NCI-H82 treated with DMSO at 0.1 percent for 48 hours (cell line): ENCODE results near the gene IVL.

Experiments used
- DNase-seq: peaks from one replicate; lab custom pipeline; 2025; ENCODE audit not compliant: unreplicated experiment; lab: John Stamatoyannopoulos, UW

IVL gene

DNA sequence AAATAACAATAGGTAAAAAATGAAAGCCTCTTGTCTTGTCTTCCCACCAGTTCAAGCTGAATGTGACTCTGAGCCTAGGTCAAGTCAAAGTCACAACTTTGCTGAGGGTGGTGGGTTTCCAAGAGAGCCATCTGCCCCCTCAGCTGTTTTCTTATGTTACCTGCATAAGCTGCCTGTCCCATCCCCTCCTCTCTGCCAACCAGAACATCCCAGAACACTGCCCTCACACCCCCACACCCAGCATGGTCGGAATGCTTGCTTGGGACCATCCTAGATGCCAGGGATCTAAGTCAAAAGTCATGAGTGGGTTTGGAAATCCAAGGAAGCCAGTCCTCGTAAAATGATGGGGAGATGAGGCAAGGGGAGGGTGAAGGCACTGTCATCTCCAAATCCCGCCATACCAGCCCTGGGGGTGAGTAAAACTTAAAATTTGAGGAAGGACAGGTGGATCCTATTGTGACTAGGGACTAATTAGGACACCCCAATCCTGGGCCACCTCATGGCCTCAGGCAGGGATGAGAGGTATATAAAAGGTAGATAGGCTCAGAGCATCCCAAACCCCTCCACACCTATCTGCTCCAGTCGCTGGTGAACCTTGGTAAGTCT, 38.4 kb downstream of the IVL start, which contains the start of gene SPRR5:
TSS of gene SPRR5 (plus strand) at position 556 of the 606 bp plus-strand sequence. CDS start 1,349 bp downstream, outside the sequence.
- no peak for DNase-seq

DNA sequence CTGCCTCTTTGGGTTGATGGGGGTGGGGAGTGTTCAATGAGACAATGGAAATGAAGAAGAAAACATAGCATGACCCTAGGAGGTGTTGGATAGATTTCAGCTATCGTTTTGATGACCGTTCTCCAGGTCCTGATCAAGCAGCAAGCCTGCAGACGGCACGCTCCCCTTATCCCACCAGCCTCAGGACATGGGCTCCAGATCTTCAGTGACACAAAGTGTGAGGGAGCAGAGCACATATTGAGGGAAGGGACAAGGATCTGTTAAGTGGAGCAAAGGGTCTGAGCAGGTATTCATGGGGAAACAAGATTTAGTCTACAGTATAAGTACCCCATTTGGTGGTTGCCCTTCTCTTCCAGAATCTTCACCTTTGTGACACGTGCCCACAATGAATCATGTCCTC, 43.4 kb downstream of the IVL start:
- DNase-seq: no peak

DNA sequence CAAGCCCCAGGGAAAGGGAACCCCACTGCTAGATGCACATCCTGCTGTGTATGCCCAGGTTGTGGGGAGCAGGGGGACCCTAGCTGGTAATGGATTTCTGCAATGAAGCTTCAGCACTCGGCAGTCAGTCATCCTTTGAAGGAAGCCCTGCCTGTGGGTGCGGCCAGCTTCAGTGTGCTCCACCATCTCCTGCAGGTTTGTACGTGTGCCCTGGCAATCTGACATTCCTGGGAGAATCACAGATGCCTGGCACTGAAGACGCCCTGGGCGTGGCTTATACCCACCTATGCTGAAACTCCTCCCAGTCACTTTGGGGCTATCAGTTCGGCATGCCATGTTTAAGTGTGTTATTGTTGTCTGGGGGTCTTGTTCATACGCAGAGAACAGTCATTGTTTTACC, 45.4 kb downstream of the IVL start:
- DNase-seq: no peak

DNA sequence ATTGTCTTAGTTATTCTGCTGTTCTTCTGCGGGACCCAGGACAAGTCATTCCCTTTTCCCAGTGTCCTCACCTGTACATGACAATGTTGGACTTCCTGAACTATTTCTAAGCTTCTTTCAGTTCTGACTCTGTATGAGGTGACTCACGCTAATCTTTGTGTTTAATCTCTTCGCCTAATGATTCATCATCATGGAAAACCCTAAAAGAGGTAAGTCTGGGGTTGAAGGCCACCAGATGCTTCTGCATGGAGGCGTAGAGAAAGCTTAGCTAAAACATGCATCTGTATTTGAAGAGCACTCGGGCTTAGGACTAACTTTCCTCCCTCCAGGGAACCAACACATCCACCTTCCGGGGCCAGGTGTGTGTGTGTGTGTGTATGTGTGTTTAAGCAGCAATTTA, 46.1 kb downstream of the IVL start:
- DNase-seq: no peak

DNA sequence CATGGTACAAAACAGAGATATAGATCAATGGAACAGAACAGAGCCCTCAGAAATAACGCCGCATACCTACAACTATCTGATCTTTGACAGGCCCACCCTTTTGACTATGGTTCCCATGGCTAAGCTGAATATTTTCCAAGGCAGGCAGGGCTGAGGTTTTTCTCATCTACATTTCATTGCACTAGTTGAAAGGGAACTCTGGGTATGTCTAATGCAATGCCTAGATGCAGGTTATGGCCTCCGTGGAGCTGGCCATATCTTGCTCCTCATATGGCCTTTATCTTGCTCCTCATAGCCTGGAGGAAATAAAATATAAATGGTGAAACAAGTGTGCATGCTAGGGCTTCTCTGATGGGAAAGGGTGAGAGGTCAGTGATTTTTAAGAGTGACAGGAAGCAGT, 49.2 kb downstream of the IVL start:
- no peak for DNase-seq

DNA sequence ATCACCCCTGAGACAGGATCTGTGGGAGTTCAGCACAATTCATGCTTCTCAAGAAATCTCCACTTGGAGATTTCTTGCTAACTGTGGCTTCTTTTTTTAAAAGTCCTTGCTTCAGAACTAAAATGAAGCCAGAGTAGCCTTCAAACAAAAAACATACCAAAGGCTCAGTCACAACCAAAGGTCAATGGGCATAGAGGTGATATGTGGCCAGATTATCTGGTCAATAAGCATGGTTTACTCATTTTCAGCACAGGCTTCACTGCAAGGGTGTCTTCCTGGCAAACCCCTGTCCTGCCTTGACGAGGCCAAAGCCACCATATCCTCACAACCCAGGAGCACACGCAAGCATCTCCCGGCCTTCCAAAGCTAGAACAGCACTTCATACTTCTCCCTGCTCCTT, 50.9 kb downstream of the IVL start:
- no peak for DNase-seq

DNA sequence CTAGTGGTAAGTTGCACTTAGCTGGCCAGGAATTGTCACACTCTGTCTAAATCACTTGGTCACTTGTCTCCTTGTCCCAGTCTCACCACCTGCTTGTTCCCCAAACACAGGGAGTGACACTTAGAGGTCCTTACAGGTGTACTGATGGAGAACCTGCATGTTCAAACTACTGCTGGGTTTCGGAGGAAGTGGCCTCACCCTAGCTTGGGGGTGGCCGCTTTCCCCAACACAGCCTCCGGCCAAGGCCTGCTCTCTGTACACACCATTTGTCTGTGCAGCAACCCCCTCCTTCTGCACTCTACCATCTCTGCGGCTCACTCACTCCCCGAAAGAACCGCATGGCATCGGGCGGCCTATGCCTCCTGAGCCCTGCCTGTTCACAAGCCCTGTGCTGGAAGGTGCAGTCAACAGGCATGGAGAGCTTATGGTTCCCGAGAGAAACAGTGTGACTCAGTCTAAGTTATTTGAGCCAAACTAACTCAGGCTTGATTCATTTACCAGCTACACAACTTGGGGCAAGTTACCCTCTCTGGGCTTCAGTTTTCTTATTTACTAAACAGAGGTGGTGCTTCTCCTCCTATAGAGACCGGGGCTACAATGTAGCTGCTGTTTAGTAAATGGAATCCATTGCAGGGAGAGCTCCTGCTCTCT, 51.6 kb downstream of the IVL start:
- no peak for DNase-seq

DNA sequence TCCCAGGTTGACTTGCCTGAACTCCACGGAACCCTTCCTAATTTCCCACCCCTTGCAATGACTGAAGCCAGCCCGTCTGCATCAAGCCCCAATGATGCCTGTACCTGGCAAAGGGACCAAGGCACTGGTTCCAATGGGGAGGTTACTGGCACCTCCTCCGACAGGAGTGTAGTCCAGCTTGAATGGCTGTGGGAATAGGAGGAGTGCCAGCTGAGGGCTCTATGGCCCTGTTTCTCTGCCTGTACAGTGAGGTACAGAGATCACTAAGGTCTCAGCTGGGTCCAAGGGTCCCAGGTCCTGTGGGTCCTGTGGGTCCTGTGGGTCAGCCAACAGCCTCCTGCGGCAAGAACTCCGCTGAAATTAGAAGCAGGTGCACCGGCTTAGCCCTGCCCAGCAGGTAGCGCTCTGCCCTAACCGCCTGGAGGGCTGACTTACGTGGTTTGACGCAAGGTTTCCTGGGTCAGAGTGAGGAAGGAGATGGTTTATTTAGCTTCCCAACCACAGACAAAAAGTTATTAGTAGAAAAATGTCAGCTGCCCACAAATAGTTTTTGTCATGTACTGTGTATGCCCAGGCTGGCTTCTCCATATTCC, 52.2 kb downstream of the IVL start:
- DNase-seq: no peak
